Activated gamma-delta T cell (primary cell): ENCODE measurements around the gene JDP2.

Source experiments
- DNase-seq: peaks from one replicate; lab custom pipeline; 2025; lab: John Stamatoyannopoulos, UW

JDP2 gene

DNA sequence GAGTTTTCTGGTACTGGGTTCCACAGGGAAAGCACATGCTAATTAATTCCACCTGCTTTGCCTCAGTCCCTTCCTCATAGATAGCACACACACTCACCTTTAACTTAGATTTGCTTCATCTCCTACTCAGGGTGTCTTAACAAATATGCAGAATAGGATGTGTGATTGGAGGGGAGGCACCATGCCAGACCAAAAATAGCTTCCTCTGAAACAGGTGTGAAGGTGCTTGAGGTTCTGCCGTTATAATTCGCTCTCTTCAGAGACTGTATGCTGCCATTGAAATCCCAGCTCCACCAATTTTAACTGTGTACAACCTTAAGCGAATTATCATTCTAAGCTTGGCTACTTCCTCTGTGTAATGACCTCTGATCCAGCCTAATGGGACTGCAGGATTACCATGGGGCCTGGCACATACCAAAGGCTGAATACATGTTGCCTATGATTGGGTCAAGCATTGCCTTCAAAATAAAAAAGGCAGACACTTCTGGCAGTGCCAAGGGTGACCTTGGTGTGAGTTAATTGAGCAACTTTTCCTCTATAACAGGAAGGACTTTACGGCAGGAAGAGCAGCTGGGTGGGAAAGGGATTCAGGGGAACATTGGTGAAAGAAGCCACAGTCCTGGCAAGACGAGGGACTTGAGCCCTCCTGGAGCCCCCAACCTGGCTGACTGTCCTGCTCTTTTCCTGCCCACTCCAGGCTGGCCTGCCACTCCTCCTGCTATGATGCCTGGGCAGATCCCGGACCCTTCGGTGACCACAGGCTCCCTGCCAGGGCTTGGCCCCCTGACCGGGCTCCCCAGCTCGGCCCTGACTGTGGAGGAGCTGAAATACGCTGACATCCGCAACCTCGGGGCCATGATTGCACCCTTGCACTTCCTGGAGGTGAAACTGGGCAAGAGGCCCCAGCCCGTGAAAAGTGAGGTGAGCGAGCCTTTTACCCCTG, 9.7 kb downstream of the JDP2 start:
- no peak for DNase-seq

DNA sequence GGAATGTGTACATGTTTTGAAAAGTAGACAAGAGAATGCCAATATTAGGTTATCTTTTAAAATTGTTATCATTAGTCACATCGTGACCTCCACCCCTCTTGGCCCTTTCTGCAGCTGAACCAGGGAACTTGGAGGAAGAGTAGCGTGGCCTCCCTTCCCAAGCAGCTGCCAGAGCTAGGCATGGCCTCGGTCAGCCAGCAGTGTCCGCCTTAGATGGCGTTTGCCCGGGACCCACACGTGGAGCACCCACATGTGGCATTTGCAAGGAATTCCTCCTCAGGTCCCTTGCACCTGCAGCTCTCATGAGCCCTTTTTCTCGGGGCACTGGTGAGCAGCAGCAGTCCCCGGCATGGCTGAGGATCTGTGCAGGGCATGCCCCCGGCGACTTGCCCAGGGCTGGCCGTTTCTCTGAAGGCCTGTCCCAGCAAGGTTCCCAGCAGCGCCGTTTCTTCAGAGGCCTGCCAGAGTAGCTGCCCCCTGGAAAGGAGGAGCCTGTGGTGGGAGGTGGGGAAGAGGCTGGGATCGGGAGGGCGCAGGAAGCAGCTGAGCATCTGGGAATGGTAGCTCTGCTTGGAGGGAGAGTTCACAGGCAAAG, 10.8 kb downstream of the JDP2 start:
- no peak for DNase-seq

DNA sequence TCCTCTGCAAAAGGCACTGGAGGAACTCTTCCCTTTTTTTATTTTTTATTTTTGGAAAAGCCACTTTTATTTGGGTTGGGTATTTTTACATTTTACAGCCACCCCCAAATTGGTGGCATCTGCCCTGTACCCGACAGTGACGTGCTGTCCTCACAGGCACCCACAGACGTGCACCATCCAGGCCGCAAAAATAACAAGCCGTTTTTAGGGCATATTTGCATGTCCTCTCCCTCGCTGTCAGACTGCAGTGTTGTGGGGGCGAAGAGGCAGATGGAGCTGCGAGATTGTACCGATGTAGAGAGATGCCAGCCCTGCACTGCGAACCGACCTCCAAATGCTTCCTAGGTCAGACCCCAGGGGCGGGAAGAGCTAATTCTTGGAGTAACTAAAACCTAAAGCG, 12.2 kb downstream of the JDP2 start:
- DNase-seq = no peak

DNA sequence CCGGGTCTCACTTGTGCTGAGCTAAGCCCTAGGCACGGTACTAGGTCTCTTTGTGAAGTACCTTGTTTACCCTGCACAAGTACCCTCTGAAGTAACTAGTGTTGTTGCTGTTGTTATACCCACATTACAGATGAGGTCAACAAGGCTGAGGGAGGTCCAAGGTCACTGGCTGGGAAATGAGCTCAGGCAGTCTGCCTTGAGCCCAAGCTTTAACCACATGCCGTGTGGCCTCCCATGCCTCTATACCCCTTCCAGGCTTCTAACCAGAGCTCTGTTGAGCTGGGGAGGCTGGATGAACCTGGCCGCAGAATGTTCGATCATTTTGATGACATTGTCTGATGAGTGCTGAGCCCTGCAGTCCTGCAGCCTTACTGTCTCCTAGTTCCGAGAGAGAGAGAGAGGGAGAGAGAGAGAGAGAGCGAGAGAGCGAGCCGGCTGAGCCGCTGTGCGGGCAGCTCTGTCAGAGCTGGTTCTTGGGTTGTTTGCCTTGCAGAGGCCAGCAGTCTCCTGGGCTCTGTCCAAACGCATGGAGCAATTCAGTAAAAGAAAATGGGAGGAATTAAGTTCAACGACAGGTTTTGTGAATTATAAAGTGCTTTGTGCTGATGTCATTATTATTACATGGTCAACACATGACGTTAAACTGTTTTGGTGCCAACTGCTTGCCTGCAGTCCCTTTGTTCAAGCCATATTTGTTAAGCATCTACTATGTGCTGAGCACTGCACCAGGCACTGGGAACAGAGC, 13.1 kb downstream of the JDP2 start:
- DNase-seq = no peak

DNA sequence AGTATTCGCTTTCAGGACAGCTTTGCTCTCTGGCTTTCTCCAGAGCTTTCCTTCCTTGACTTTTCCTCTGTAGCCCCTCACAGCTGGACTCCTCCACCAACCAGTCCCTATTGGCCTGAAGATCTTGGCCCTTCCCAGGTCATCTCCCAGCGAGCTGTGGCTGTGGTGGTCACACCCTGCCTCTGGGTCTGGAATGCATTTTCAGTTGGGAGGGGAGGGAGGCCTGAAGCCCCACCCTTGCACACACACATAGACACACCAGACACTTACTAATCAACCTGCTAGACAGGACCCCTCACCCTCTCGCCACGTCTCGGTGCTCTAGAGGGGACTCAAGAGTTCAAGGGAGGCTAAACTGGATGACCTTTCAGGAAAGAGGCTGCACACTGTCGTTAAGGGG, 13.9 kb downstream of the JDP2 start:
- DNase-seq = no peak

DNA sequence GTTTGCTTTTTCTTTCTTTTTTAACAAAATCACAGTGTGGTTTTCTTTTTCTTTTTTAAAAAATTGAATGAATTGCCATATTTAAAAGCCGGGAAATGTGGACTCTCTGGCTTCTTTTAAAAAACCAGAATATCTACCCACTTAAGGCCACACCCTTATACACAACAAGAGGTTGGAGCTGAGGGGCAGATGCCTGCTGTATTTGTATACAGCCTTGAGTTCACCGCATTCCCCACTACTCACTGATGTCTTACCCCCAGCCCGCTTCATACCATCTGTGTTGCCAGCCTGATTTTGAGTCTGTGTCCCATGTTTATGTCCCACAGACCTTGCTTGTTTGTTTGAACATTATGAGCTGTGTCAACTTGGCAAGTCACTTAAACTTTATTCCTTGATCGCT, 14.3 kb downstream of the JDP2 start:
- no peak for DNase-seq

DNA sequence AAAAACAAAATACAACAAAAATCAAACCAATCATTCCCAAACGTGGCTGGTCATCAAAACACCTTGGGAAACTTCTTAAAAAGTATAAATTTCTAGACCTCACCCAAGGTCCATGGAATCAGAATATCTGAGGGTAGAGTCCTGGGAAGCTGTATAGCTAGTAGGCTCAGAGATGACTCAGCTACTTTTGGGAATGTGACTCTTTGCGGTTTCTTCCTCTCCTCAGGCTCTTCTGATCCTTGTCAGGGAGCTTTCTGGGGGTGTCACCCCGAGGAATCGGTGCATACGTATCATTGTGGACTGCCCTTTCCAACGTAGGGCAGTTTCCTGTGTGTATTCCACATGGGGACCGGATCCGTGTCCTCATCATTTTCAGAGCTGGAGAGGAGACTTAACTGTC, 14.8 kb downstream of the JDP2 start:
- DNase-seq = no peak

DNA sequence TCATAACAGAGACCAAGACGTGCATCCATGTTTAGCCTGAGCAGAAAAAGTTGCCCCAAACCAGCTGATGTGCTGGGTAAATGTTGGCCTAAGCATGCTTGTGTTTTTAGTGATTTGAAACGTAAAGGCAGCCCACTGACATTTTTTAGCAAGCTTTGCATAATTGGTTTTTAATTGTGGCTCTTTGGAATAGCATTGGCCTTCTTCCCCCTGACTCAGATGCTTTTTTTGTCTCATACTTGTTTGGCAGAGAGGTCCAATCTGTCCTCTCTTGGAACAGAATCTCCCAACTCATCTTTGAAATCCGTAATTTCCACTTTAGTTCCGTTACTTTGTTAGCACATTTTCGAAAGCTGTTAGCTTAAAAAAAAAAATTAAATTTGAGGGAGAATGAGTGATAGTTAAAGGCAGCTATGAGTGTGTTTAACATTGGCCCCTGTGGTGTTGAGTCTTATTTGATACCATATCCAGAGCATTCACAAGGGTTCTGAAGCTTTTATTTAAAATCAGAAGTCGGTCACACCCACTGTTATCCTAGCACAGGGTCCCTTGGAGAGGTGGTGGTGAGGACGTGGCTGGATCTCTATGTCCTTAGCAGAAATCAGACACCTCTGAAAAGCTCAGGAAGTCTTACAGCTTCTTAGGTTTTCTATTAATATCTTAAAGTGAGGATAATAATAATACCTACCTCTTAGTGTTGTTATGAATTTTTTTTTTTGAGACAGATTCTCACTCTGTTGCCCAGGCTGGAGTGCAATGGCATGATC, 15.6 kb downstream of the JDP2 start:
- no peak for DNase-seq

DNA sequence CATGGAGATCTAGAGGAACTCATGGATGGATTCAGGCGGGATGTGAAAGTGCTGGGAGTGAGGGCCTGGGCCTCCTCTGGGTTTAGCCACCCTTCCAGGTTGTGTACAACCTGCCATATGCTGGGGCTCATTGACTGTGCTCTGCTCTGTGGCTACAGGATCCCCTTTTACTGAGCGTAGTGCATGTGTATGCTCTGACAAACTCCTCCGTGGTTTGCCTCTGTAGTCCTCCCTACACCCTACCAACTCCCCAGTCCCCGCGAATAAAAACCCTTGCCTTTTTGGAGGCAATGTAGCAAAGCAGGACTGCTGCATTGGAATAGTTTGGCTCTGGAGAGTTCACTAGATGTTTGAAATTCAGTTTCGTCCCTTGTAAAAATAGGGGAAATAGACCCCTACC, 17.4 kb downstream of the JDP2 start:
- DNase-seq = no peak

DNA sequence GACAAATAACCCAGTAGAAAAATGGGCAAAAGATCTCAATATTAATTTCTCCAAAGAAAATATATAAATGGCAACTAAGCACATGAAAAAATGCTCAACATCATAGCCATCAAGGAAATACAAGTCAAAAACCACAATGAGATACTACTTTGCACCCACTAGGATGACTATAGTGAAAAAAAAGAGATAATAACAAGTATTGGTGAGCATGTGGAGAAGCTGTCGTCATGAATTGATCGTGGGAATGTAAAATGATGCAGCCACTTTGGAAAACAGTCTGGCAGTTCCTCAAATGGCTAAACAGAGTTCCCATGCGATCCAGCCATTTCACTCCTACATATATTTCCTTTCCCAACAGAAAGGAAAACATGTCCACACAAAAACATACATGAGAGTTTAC, 18.1 kb downstream of the JDP2 start:
- DNase-seq = no peak

DNA sequence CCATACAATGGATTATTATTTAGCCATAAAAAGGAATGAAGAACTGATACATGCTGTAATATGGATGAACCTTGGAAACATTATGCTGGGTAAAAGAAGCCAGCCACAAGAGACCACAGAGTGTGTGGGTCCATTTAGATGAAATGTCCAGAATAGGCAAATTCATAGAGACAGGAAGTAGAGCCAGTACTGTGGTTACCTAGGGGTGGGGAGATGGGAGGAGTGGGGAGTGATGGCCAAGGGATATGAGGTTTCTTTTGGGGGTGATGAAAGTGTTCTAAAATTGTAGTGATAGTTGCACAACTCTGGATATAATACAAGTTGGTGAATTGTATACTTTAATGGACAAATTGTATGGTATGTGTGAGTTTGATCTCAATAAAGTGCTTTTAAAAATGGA, 18.6 kb downstream of the JDP2 start:
- DNase-seq = no peak

DNA sequence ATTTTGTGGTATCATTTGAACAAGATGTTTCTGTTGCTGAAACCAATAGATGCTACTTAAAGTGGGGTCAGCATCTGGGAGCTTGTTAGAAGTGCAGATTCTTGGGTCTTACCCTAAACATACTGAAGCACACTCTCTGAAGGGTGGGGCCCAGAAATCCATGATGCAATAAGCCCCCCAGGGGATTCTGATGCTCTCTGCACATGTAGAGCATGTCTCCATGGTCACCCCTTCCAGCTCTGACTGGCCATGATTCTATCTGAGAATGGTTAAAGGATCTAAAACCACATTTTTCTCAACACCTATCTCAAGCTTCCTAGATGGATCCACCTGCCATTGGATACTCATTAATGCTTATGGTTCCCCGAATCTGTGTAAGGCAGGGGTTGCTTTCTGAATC, 20.4 kb downstream of the JDP2 start:
- no peak for DNase-seq

DNA sequence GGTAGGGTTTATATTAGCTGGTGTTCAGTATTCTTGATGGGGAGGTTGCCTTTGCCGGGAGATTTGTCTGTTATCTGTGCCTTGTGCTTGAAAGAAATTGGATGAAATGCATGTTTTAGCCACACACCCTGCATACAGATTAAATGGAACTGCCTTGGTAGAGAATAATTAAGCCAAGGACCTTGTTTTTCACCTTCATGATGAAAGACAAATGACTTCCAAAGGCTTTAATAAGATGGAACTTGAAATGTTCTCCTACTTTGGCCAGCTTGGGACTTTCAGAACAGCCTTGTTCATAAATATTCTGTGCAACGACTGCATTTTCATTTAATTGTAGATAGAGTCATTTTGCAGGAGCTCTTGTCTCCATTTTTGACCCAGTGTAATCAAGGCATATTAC, 21.2 kb downstream of the JDP2 start:
- DNase-seq = no peak

DNA sequence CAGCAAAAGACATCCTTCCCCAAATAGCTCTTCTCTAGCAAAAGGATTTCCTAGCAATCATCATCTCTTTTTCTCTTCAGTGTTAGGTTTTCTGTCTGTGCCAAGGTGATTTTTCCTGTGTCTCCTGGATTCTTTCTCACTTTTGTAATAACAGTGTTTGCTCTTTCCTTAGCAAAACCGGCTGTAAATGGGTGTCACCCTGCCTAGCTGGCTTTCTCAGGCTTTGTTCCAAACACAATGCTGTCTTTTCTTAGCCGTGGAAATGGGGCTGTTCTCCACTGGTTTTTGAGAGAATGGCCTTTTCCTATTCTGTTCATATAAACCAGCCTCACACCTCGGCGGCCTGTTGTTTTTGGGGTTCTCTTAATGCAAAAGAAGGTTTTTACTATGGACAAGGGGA, 21.9 kb downstream of the JDP2 start:
- no peak for DNase-seq

DNA sequence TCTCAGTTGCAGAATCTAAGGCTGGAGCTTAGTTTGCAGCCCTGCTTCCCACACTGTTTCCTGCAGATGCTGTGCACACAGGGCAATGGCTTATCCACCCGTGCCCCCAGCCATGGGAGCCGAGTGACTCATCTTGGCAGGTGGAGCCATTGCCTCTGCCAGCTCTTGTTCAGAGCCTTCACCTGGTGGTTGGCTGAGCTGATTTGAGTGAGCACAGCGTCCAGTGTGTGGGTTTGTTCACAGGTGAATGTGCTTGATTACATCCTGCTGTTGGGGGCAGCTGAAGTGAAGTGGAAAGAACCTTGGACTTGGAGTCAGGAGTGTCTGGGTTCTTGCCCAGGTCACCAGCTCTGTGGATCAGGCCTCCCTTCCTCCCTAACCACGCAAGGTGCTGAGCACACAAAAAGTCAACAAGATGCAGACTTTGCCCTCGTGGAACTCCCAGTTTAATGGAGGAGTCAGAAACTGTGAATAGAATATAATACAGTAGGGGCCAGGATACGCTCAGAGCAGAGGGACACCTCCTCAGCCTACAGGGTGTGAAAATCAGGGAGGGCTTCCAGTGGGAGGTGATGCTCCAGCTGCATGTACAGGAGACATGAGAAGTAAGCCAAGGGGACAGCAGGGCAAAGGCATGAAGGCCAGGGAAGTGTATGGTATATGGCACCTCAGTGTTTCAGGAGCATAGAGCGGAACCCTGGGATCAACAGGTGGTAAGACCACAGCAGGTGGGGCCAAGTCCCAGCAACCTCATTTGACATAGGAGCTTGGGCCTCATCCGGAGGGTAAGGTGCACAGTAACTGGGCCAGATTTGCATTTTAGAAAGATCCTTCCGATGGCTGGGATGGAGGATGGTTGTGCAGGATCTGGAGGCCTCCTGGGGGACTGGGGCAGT, 22.8 kb downstream of the JDP2 start:
- no peak for DNase-seq

DNA sequence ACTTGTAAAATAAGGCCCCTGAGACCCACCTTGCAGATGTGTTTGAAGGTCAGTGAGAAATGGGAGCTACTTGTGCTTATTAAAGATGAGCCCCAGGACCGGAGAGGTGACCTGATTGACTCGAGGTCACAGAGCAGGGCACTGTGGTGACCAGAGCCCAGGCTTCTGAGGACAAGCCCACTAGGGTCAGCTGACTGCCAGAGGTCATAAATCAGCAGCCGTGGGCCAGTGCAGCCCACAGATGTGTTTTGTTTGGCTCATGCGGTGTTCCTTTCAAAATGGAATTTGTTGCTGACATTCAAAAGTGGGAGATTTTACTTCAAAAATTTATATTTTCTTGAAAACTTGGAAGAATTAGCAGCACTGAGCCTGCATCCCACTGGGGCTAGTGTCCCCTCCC, 24.5 kb downstream of the JDP2 start:
- no peak for DNase-seq

DNA sequence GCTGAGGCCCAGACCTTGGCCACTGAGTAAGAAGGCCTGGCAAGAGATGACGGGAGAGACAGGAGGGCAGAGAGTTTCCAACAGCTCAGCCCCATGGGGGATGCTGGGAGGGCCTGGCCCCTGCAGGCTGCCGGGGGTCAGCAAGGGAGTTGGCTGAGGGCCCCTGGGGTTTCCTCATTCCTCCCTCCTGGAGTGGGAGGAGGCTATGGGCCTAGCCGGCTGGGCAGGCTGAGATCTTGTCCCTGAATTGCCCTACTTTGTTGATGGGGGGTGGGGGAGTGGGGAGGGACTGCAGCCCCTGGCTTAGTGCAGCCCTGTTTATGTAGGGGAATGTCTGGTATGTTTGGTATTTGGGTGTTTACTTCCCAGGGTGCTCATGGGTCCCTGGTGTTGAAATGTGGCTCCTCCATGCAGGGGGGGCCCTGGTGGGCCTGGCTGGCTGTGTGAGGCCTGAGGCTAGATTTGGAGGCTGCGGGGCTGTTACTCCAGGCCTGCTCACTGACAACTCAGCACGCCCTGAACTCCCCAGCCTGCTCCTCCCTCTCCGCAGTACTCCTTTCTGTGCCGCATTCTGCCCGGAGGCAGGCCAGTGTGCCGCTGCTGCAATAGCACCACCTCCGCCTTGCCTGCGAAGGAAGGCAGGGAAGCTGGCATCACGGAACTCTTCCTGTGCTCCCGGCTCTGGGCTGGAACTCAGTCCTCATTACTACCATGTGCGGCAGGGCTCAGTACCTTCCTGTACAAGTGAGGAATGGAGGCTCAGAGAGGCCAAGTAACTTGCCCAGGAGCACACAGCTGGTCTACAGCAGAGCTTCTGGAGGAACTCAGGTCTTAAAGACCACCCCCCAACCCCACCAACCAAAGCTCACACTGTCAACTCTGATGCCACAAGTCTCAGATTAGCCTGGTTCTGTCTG, 25.3 kb downstream of the JDP2 start:
- no peak for DNase-seq

DNA sequence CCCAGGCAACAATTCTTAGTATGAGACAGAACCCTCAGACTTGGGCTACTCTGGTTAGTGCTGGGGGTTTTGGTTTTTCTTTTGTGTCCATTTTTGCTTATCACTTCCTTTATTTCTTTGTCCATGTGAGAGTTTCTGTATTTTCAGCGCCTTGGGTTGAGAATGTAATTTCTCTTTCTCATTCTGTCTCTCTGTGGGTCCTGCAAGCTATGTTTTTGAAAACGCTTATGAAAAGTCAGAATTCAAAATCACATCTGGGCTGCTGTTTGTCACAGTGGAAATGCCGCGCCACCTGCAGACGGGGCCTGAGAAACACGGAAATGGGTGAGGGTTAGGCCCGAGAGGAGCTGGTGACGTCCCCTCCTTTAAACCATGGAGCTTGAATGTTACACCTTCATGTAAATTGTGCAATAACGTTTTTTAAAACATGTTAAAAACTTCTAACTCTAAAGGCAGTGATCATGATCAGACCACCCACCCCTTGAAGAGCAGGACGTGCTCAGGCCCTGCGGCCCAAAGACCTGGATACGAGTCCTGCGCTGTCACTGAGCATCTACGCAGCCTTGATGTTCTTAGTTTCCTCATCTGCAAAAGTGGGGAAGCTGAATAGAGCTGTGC, 26.1 kb downstream of the JDP2 start:
- DNase-seq = no peak

DNA sequence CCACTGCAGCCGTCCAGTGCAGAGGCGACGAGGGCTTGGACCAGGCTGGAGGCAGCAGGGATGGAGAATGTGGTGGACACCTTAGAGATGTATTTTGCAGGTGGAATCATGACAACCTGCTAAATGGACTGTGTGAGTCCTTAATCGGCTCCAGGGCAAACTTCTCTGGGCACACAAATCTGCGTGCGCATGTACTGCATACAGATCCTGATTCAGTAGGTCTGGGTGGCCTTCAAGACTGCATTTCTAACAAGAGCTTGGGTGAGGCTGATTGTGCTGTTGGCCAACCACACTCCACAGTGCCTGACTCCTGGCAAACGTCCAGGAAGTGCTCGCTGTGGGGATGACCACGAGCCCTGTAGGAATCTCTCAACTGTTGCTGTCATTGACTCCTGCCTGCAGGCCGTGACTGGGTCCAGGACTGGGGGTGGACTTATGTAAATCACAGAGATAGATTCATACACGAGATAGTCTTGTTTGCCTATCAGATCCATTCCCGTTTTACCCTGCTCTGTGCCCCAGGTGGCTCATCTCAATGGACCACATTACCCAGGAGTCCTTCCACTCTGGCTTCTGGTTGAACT, 27.2 kb downstream of the JDP2 start:
- no peak for DNase-seq
